Erythroblast (primary cell): ENCODE data around the gene DTNB.

Experiments
- GATA1 ChIP-seq: IDR thresholded peaks from 2 replicates; pipeline ENCODE4 v1.6.1; 2011; ENCODE audit warnings: low read depth, mild to moderate bottlenecking, control low read depth, low read length, moderate library complexity
- POLR2A ChIP-seq: IDR thresholded peaks from 2 replicates; pipeline ENCODE4 v1.6.1; 2011; ENCODE audit warnings: mild to moderate bottlenecking, low read length

DNA sequence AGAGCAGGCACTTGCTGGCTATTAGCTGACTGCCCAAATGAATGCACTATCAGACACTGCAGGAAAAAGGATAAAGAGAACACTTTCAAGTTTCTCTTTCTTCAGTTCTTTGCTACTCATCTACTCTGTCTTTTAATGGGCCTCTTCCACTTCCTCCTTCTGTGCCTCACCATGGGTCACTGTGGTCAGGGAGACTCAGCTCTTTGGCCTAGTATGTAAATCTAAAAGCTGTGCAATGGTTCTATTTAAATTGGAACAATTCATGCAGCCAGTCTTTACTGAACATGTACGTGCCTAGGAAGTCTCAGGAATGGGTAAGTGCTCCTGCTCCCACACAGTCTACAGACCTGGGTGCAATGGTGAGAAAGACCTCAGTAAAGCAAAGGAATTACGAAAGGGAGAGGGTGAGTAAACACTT lies 252.5 kb downstream of the DTNB start:
- no peak for TF ChIP-seq POLR2A
- no peak for TF ChIP-seq GATA1
